Skeletal muscle satellite cell (primary cell): ENCODE data around the gene THTPA.

Experiments used
- H3K27me3 ChIP-seq: 2 replicates; pipeline ENCODE4 v1.7.0; 2013; ENCODE audit warnings: low read length; ENCODE audit not compliant: control insufficient read depth, insufficient read depth
- H3K36me3 ChIP-seq: 2 replicates; pipeline ENCODE4 v1.7.0; 2013; ENCODE audit warnings: mild to moderate bottlenecking, control low read depth, low read length; ENCODE audit not compliant: insufficient read depth
- H3K4me1 ChIP-seq: 2 replicates; pipeline ENCODE4 v1.7.0; 2013; ENCODE audit warnings: low read length; ENCODE audit not compliant: control insufficient read depth, insufficient read depth
- H3K4me2 ChIP-seq: 2 replicates; pipeline ENCODE4 v1.7.0; 2013; ENCODE audit warnings: mild to moderate bottlenecking, low read length
- H3K4me3 ChIP-seq: 2 replicates; pipeline ENCODE4 v1.7.0; 2013; ENCODE audit warnings: low read length
- H3K9ac ChIP-seq: 2 replicates; pipeline ENCODE4 v1.7.0; 2013; ENCODE audit warnings: mild to moderate bottlenecking, low read depth, low read length, moderate library complexity
- H3K9me3 ChIP-seq: replicated peaks from 2 replicates; pipeline ENCODE4 v1.7.0; 2013; ENCODE audit warnings: mild to moderate bottlenecking, control low read depth, low read length

Gene THTPA

GRCh38 chr14:23546450-23547035 lies 9.5 kb upstream of the THTPA start:
- no peaks in the 10 kb centered on the region for H3K36me3 ChIP-seq
- H3K4me2 ChIP-seq = no peak overlapping the region
- no peak overlapping the region for H3K4me3 ChIP-seq
- peaks cover 4% of the 10 kb centered on the region for H3K27me3 ChIP-seq
- H3K9me3 ChIP-seq = no peaks in the 10 kb centered on the region
- H3K4me1 ChIP-seq = peaks cover 26% of the 10 kb centered on the region
- no peak overlapping the region for H3K9ac ChIP-seq

- no peaks in the 10 kb centered on the region for H3K9me3 ChIP-seq
- H3K4me1 ChIP-seq = peaks cover 30% of the 10 kb centered on the region
- H3K36me3 ChIP-seq = no peaks in the 10 kb centered on the region
- no peak overlapping the region for H3K4me3 ChIP-seq
- peaks cover 4% of the 10 kb centered on the region for H3K27me3 ChIP-seq
- no peak overlapping the region for H3K4me2 ChIP-seq
- no peak overlapping the region for H3K9ac ChIP-seq
Observed at GRCh38 chr14:23547924-23548323, 8.1 kb upstream of the THTPA start.

- no peak overlapping the region for H3K4me3 ChIP-seq
- peaks cover 30% of the 10 kb centered on the region for H3K4me1 ChIP-seq
- peaks cover 4% of the 10 kb centered on the region for H3K27me3 ChIP-seq
- H3K9me3 ChIP-seq = no peaks in the 10 kb centered on the region
- peak overlapping the region; percentile 26 for H3K4me2 ChIP-seq
- H3K9ac ChIP-seq = no peak overlapping the region
- no peaks in the 10 kb centered on the region for H3K36me3 ChIP-seq
Observed at GRCh38 chr14:23548351-23549318, 7.4 kb upstream of the THTPA start.

GRCh38 chr14:23550131-23550811 lies 5.8 kb upstream of the THTPA start:
- peak overlapping the region; percentile 62 for H3K9ac ChIP-seq

GRCh38 chr14:23550812-23551265 lies 5.2 kb upstream of the THTPA start:
- Histone ChIP-seq H3K4me2 (peak overlapping the region; percentile 93), H3K9me3 (no peaks in the 10 kb centered on the region), H3K4me1 (peaks cover 18% of the 10 kb centered on the region), H3K36me3 (no peaks in the 10 kb centered on the region), H3K4me3 (peak overlapping the region; percentile 91), H3K27me3 (peaks cover 4% of the 10 kb centered on the region), H3K9ac (peak overlapping the region; percentile 62)

More at GRCh38 chr14:23550131-23550811, 5.8 kb upstream of the THTPA start:
- Histone ChIP-seq H3K27me3 (peaks cover 4% of the 10 kb centered on the region), H3K4me1 (peaks cover 19% of the 10 kb centered on the region), H3K4me2 (peak overlapping the region; percentile 93), H3K36me3 (no peaks in the 10 kb centered on the region), H3K9me3 (no peaks in the 10 kb centered on the region), H3K4me3 (peak overlapping the region; percentile 91)

- Histone ChIP-seq H3K9me3 (no peaks in the 10 kb centered on the region), H3K36me3 (no peaks in the 10 kb centered on the region), H3K9ac (peak within 1 kb of the TSS; percentile 69), H3K4me1 (peaks cover 18% of the 10 kb centered on the region), H3K4me3 (peak within 1 kb of the TSS; percentile 91), H3K4me2 (peak within 1 kb of the TSS; percentile 93), H3K27me3 (peaks cover 4% of the 10 kb centered on the region)
Observed at GRCh38 chr14:23551266-23552028, 4.6 kb upstream of the THTPA start, which contains the start of gene ZFHX2. Gene ZFHX2, minus strand, starts transcription at chr14:23551765. Its CDS starts 16,440 bp downstream, at chr14:23535325.

- Histone ChIP-seq H3K36me3 (peaks cover 7% of the 10 kb centered on the region), H3K9me3 (no peaks in the 10 kb centered on the region), H3K4me1 (peaks cover 24% of the 10 kb centered on the region), H3K9ac (peak overlapping the region; percentile 89), H3K4me3 (peak overlapping the region; percentile 99), H3K4me2 (peak overlapping the region; percentile 94), H3K27me3 (no peaks in the 10 kb centered on the region)
Observed at GRCh38 chr14:23555533-23555881, 564 bp upstream of the THTPA start.

- peaks cover 21% of the 10 kb centered on the region for H3K4me1 ChIP-seq
- H3K27me3 ChIP-seq = no peaks in the 10 kb centered on the region
- peak overlapping the region; percentile 99 for H3K4me3 ChIP-seq
- H3K9me3 ChIP-seq = no peaks in the 10 kb centered on the region
- H3K36me3 ChIP-seq = peaks cover 7% of the 10 kb centered on the region
- H3K4me2 ChIP-seq = peak overlapping the region; percentile 94
- peak overlapping the region; percentile 89 for H3K9ac ChIP-seq
Observed at GRCh38 chr14:23556700-23557440, 799 bp downstream of the THTPA start.

GRCh38 chr14:23557521-23557920 lies 1.4 kb downstream of the THTPA start:
- H3K4me1 ChIP-seq = peaks cover 19% of the 10 kb centered on the region
- no peak overlapping the region for H3K4me3 ChIP-seq

GRCh38 chr14:23557946-23558345 lies 1.9 kb downstream of the THTPA start:
- Histone ChIP-seq H3K9me3 (no peaks in the 10 kb centered on the region), H3K4me1 (peaks cover 19% of the 10 kb centered on the region), H3K27me3 (no peaks in the 10 kb centered on the region), H3K9ac (no peak overlapping the region), H3K36me3 (peaks cover 7% of the 10 kb centered on the region), H3K4me3 (no peak overlapping the region), H3K4me2 (peak overlapping the region; percentile 94)

More at GRCh38 chr14:23557521-23557920, 1.4 kb downstream of the THTPA start:
- Histone ChIP-seq H3K9me3 (no peaks in the 10 kb centered on the region), H3K4me2 (peak overlapping the region; percentile 94), H3K27me3 (no peaks in the 10 kb centered on the region), H3K36me3 (peaks cover 7% of the 10 kb centered on the region), H3K9ac (peak overlapping the region; percentile 89)
